ENCODE data around the gene ALK.

The ALK gene

GRCh38 chr2:29329899-29330298 lies 591.5 kb downstream of the ALK start:
- TF ChIP-seq EZH2phosphoT487 (IDR thresholded peaks at IDR 0.05; ENCODE audit: low read length), result no peak
- TF ChIP-seq, protein P1, sequence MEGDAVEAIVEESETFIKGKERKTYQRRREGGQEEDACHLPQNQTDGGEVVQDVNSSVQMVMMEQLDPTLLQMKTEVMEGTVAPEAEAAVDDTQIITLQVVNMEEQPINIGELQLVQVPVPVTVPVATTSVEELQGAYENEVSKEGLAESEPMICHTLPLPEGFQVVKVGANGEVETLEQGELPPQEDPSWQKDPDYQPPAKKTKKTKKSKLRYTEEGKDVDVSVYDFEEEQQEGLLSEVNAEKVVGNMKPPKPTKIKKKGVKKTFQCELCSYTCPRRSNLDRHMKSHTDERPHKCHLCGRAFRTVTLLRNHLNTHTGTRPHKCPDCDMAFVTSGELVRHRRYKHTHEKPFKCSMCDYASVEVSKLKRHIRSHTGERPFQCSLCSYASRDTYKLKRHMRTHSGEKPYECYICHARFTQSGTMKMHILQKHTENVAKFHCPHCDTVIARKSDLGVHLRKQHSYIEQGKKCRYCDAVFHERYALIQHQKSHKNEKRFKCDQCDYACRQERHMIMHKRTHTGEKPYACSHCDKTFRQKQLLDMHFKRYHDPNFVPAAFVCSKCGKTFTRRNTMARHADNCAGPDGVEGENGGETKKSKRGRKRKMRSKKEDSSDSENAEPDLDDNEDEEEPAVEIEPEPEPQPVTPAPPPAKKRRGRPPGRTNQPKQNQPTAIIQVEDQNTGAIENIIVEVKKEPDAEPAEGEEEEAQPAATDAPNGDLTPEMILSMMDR (IDR thresholded peaks at IDR 0.05; ENCODE audit: low read length), result no peak
- TF ChIP-seq EZH2 (optimal IDR thresholded peaks at IDR 0.05; ENCODE audit: low read depth, low read length), result no peak
- H3K27me3 ChIP-seq (replicated peaks; ENCODE audit: insufficient read depth, low read length), result no peaks in the 10 kb centered on the region
- H2AFZ ChIP-seq (ENCODE audit: low read length), result no peak overlapping the region
- H3K4me1 ChIP-seq (ENCODE audit: low read length), result no peaks in the 10 kb centered on the region
- no peaks in the 10 kb centered on the region for H4K20me1 ChIP-seq (ENCODE audit: insufficient read depth, low read length)
- no peak overlapping the region for H3K27ac ChIP-seq (ENCODE audit: low read length)
- H3K4me2 ChIP-seq (ENCODE audit: low read depth, low read length), result no peak overlapping the region
- no peak overlapping the region for H3K4me3 ChIP-seq (ENCODE audit: low read length)
- no peaks in the 10 kb centered on the region for H3F3A ChIP-seq (ENCODE audit: insufficient read depth, low read length)
- DNase-seq, result no peak
- H3K9ac ChIP-seq (ENCODE audit: low read length), result no peak overlapping the region
- no peaks in the 10 kb centered on the region for H3K79me2 ChIP-seq (ENCODE audit: low read length)
- H3K36me3 ChIP-seq (replicated peaks; ENCODE audit: insufficient read depth, low read length), result no peaks in the 10 kb centered on the region
- H3K9me2 ChIP-seq (replicated peaks; ENCODE audit: insufficient read depth, low read length), result no peaks in the 10 kb centered on the region
- no peaks in the 10 kb centered on the region for H3K9me3 ChIP-seq (replicated peaks; ENCODE audit: insufficient read depth, low read length)

DNA sequence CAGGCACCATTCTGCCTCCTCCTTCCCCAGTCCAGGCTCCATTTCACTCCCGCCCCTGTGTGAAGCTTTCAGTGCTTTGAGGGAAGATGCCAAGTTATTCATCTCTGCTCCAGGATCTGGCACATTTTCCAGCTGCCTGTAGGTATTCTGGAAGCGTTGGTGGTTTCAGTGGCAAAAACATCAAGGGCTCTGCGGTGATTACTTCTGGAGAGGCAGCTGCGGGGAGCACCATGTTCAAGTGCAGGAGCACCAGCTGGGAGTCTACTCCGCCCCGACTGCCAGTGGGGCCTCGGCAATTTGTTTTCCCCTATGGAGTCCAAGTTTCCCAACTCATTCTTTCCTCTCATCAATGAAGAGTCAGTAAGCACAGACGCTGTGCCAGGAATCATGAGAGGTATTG lies 594.5 kb downstream of the ALK start:
- H3K27ac ChIP-seq (ENCODE audit: low read length), result no peak overlapping the region
- H3K9me3 ChIP-seq (replicated peaks; ENCODE audit: insufficient read depth, low read length), result no peaks in the 10 kb centered on the region
- no peak for DNase-seq
- H3K36me3 ChIP-seq (replicated peaks; ENCODE audit: insufficient read depth, low read length), result no peaks in the 10 kb centered on the region
- H3K9ac ChIP-seq (ENCODE audit: low read length), result no peak overlapping the region
- H3K79me2 ChIP-seq (ENCODE audit: low read length), result no peaks in the 10 kb centered on the region
- no peaks in the 10 kb centered on the region for H3K4me1 ChIP-seq (ENCODE audit: low read length)
- H3K4me3 ChIP-seq (ENCODE audit: low read length), result no peak overlapping the region
- H2AFZ ChIP-seq (ENCODE audit: low read length), result no peak overlapping the region
- H3K4me2 ChIP-seq (ENCODE audit: low read depth, low read length), result no peak overlapping the region
- H3K9me2 ChIP-seq (replicated peaks; ENCODE audit: insufficient read depth, low read length), result no peaks in the 10 kb centered on the region
- H3F3A ChIP-seq (ENCODE audit: insufficient read depth, low read length), result no peaks in the 10 kb centered on the region
- TF ChIP-seq, protein P1 (IDR thresholded peaks at IDR 0.05; ENCODE audit: low read length), result no peak
- no peak for TF ChIP-seq EZH2 (optimal IDR thresholded peaks at IDR 0.05; ENCODE audit: low read depth, low read length)
- no peak for TF ChIP-seq EZH2phosphoT487 (IDR thresholded peaks at IDR 0.05; ENCODE audit: low read length)
- no peaks in the 10 kb centered on the region for H3K27me3 ChIP-seq (replicated peaks; ENCODE audit: insufficient read depth, low read length)
- no peaks in the 10 kb centered on the region for H4K20me1 ChIP-seq (ENCODE audit: insufficient read depth, low read length)

GRCh38 chr2:29325544-29325943 lies 595.8 kb downstream of the ALK start:
- no peaks in the 10 kb centered on the region for H3K4me1 ChIP-seq (ENCODE audit: low read length)
- no peaks in the 10 kb centered on the region for H3K9me2 ChIP-seq (replicated peaks; ENCODE audit: insufficient read depth, low read length)
- TF ChIP-seq, protein P1 (IDR thresholded peaks at IDR 0.05; ENCODE audit: low read length), result no peak
- TF ChIP-seq EZH2phosphoT487 (IDR thresholded peaks at IDR 0.05; ENCODE audit: low read length) (no peak), EZH2 (optimal IDR thresholded peaks at IDR 0.05; ENCODE audit: low read depth, low read length) (no peak)
- DNase-seq, result no peak
- no peak overlapping the region for H3K27ac ChIP-seq (ENCODE audit: low read length)
- no peaks in the 10 kb centered on the region for H4K20me1 ChIP-seq (ENCODE audit: insufficient read depth, low read length)
- H2AFZ ChIP-seq (ENCODE audit: low read length), result no peak overlapping the region
- no peaks in the 10 kb centered on the region for H3K27me3 ChIP-seq (replicated peaks; ENCODE audit: insufficient read depth, low read length)
- no peak overlapping the region for H3K4me3 ChIP-seq (ENCODE audit: low read length)
- no peaks in the 10 kb centered on the region for H3F3A ChIP-seq (ENCODE audit: insufficient read depth, low read length)
- H3K36me3 ChIP-seq (replicated peaks; ENCODE audit: insufficient read depth, low read length), result no peaks in the 10 kb centered on the region
- H3K4me2 ChIP-seq (ENCODE audit: low read depth, low read length), result no peak overlapping the region
- no peaks in the 10 kb centered on the region for H3K9me3 ChIP-seq (replicated peaks; ENCODE audit: insufficient read depth, low read length)
- no peaks in the 10 kb centered on the region for H3K79me2 ChIP-seq (ENCODE audit: low read length)
- no peak overlapping the region for H3K9ac ChIP-seq (ENCODE audit: low read length)
